H1 (cell line): ENCODE results near the gene NLRC3.

Experiments used
- CBX5 ChIP-seq: fragments of 300-800, 300-1000 bp; sonication (generic); IDR thresholded peaks from 2 replicates; pipeline ENCODE4 v1.7.1; 2016; ENCODE audit warnings: antibody characterized with exemption, low read length, low read depth
- CEBPB ChIP-seq: IDR thresholded peaks from 2 replicates; pipeline ENCODE4 v1.6.1; 2012; ENCODE audit warnings: low read depth, low read length
- CHD2 ChIP-seq: IDR thresholded peaks from 2 replicates; pipeline ENCODE4 v1.6.1; 2012; ENCODE audit warnings: low read length, improper control_type of control experiment
- CTCF ChIP-seq, 3 experiments: IDR thresholded peaks; 1 replicate in 2 of 3; 2 replicates in 1 of 3; pipeline versions ENCODE4 v1.5.1 to v1.6.1; 2011; ENCODE audit warnings: low read length in 3 of 3, mild to moderate bottlenecking in 3 of 3, inconsistent platforms in 2 of 3, low read depth in 1 of 3, moderate library complexity in 1 of 3; ENCODE audit not compliant: insufficient read depth in 1 of 3; ENCODE audit errors: control extremely low read depth in 1 of 3
- EP300 ChIP-seq, 2 experiments: IDR thresholded peaks; 1 replicate in 1 of 2; 2 replicates in 1 of 2; pipeline ENCODE4 v1.6.1; 2011 to 2012; ENCODE audit warnings: low read depth in 2 of 2, low read length in 2 of 2, mild to moderate bottlenecking in 2 of 2, borderline replicate concordance in 1 of 2, inconsistent platforms in 1 of 2, moderate library complexity in 1 of 2
- EZH2 ChIP-seq: fragments of 200-600 bp; sonication (generic); IDR thresholded peaks from 2 replicates; pipeline ENCODE4 v1.7.1; 2012; ENCODE audit warnings: low read depth, mild to moderate bottlenecking, moderate library complexity, low read length, inconsistent platforms; ENCODE audit not compliant: severe bottlenecking
- JUN ChIP-seq: IDR thresholded peaks from 2 replicates; pipeline ENCODE4 v1.6.1; 2011; ENCODE audit warnings: low read depth, mild to moderate bottlenecking, improper control_type of control experiment, low read length
- POLR2A ChIP-seq, 2 experiments: IDR thresholded peaks; 1 replicate in 1 of 2; 2 replicates in 1 of 2; pipeline ENCODE4 v1.6.1; 2011; ENCODE audit warnings: low read depth in 2 of 2, low read length in 2 of 2, mild to moderate bottlenecking in 2 of 2; ENCODE audit errors: control extremely low read depth in 1 of 2
- POLR2AphosphoS5 ChIP-seq: IDR thresholded peaks from 2 replicates; pipeline ENCODE4 v1.6.1; 2011; ENCODE audit warnings: low read depth, low read length
- RAD21 ChIP-seq, 2 experiments: IDR thresholded peaks in 1 of 2; conservative IDR thresholded peaks in 1 of 2; 2 replicates each; pipeline ENCODE4 v1.6.1; 2011; ENCODE audit warnings: low read depth in 2 of 2, low read length in 2 of 2, improper control_type of control experiment in 1 of 2, inconsistent platforms in 1 of 2, mild to moderate bottlenecking in 1 of 2, moderate library complexity in 1 of 2
- SP1 ChIP-seq: IDR thresholded peaks from 2 replicates; pipeline ENCODE4 v1.6.1; 2011; ENCODE audit warnings: low read depth, low read length
- SUZ12 ChIP-seq: fragments of 200-600 bp; sonication (generic); IDR thresholded peaks from 2 replicates; pipeline ENCODE4 v1.6.1; 2012; ENCODE audit warnings: mild to moderate bottlenecking, inconsistent platforms, low read length, moderate library complexity, mixed read lengths
- YY1 ChIP-seq: IDR thresholded peaks from 2 replicates; pipeline ENCODE4 v1.6.1; 2011; ENCODE audit warnings: low read depth, mild to moderate bottlenecking, low read length
- ZNF274 ChIP-seq: IDR thresholded peaks from 2 replicates; pipeline ENCODE4 v1.7.0; 2012; ENCODE audit warnings: low read length, borderline replicate concordance; ENCODE audit errors: extremely low read depth

- TF ChIP-seq CBX5, result no peak
- no peak for TF ChIP-seq CTCF (IDR thresholded peaks at IDR 0.05; ENCODE audit: control extremely low read depth in 1 of 3, insufficient read depth in 1 of 3, low read depth in 1 of 3, low read length in 3 of 3)
- no peak for TF ChIP-seq POLR2A (IDR thresholded peaks at IDR 0.05; ENCODE audit: control extremely low read depth in 1 of 2, low read depth in 2 of 2, low read length in 2 of 2)
- no peak for TF ChIP-seq POLR2AphosphoS5
- no peak for TF ChIP-seq SUZ12
- no peak for TF ChIP-seq SP1
- no peak for TF ChIP-seq CEBPB
- no peak for TF ChIP-seq ZNF274
- TF ChIP-seq EZH2, result no peak
- no peak for TF ChIP-seq RAD21 (IDR thresholded peaks at IDR 0.05 in 1 of 2, conservative IDR thresholded peaks at IDR 0.05 in 1 of 2; ENCODE audit: low read depth in 2 of 2, low read length in 2 of 2)
- TF ChIP-seq YY1, result no peak
- TF ChIP-seq EP300 (IDR thresholded peaks at IDR 0.05; ENCODE audit: borderline replicate concordance in 1 of 2, low read depth in 2 of 2, low read length in 2 of 2), result no peak
- no peak for TF ChIP-seq JUN
- no peak for TF ChIP-seq CHD2
Measured at GRCh38 chr16:3579776-3580175, 2.6 kb upstream of the NLRC3 start.
